HUES64 (cell line): ENCODE measurements around the gene B4GALT2.
A peak's percentile ranks its signal among the peaks of the same experiment; 100 is the strongest.

Experiments
- H3K27ac ChIP-seq: 2 replicates; pipeline ENCODE4 v1.7.0; 2013; ENCODE audit warnings: low read depth, low read length, inconsistent platforms
- H3K27me3 ChIP-seq: 2 replicates; pipeline ENCODE4 v1.6.1; 2013; ENCODE audit warnings: mild to moderate bottlenecking, low read length; ENCODE audit not compliant: insufficient read depth
- H3K36me3 ChIP-seq: 2 replicates; pipeline ENCODE4 v1.6.1; 2013; ENCODE audit warnings: mild to moderate bottlenecking, low read length; ENCODE audit not compliant: insufficient read depth
- H3K4me1 ChIP-seq: 2 replicates; pipeline ENCODE4 v1.6.1; 2013; ENCODE audit warnings: mild to moderate bottlenecking, low read length, moderate library complexity; ENCODE audit not compliant: insufficient read depth
- H3K4me3 ChIP-seq: 2 replicates; pipeline ENCODE4 v1.5.1; 2013; ENCODE audit warnings: mild to moderate bottlenecking, low read length, moderate library complexity
- H3K9ac ChIP-seq: 2 replicates; pipeline ENCODE4 v1.6.1; 2013; ENCODE audit warnings: mild to moderate bottlenecking, low read depth, low read length
- H3K9me3 ChIP-seq: 2 replicates; pipeline ENCODE4 v1.6.1; 2013; ENCODE audit warnings: low read depth, low read length; ENCODE audit not compliant: insufficient read depth
- WGBS: fragments of 150-250, 120-280 bp; methylation state at CpG from one replicate; pipeline ENCODE4 v1.1.7; 2013; ENCODE audit warnings: missing lambda C conversion rate; 5-methylcytosine and 5-hydroxymethylcytosine counted together

B4GALT2 gene

GRCh38 chr1:44012941-44013609, 34.1 kb downstream of the B4GALT2 start:
- no peaks in the 10 kb centered on the region for H3K27me3 ChIP-seq
- H3K27ac ChIP-seq: no peak overlapping the region
- H3K9ac ChIP-seq: no peak overlapping the region
- H3K4me1 ChIP-seq: 0 out of 2 replicates have a peak, but pooled peaks cover 5% of the 10 kb centered on the region
- 90% methylated on average over 13 of the region's 13 CpGs for WGBS
- H3K9me3 ChIP-seq: no peaks in the 10 kb centered on the region
- H3K36me3 ChIP-seq: peaks cover 4% of the 10 kb centered on the region; the same call in 1 of the 2 replicates
- no peak overlapping the region for H3K4me3 ChIP-seq

GRCh38 chr1:44013949-44014348, 34.9 kb downstream of the B4GALT2 start:
- Histone ChIP-seq H3K9me3 (no peaks in the 10 kb centered on the region), H3K27ac (no peak overlapping the region), H3K4me3 (no peak overlapping the region), H3K4me1 (0 out of 2 replicates have a peak, but pooled peaks cover 5% of the 10 kb centered on the region), H3K36me3 (peaks cover 4% of the 10 kb centered on the region; the same call in 1 of the 2 replicates), H3K27me3 (no peaks in the 10 kb centered on the region), H3K9ac (no peak overlapping the region)
- 88% methylated on average over 5 of the region's 5 CpGs for WGBS

GRCh38 chr1:44014365-44015104, 35.5 kb downstream of the B4GALT2 start:
- Histone ChIP-seq H3K4me1 (0 out of 2 replicates have a peak, but pooled peaks cover 5% of the 10 kb centered on the region), H3K27ac (no peak overlapping the region), H3K27me3 (no peaks in the 10 kb centered on the region), H3K9me3 (no peaks in the 10 kb centered on the region), H3K9ac (no peak overlapping the region), H3K4me3 (no peak overlapping the region), H3K36me3 (peaks cover 4% of the 10 kb centered on the region; the same call in 1 of the 2 replicates)
- WGBS: 86% methylated on average over 8 of the region's 8 CpGs

- Histone ChIP-seq H3K9me3 (no peaks in the 10 kb centered on the region), H3K4me3 (no peak overlapping the region), H3K27me3 (no peaks in the 10 kb centered on the region), H3K27ac (no peak overlapping the region), H3K36me3 (peaks cover 5% of the 10 kb centered on the region; the same call in 1 of the 2 replicates), H3K9ac (no peak overlapping the region), H3K4me1 (0 out of 2 replicates have a peak, but pooled peaks cover 5% of the 10 kb centered on the region)
- WGBS: 83% methylated on average over 3 of the region's 3 CpGs
Measured at GRCh38 chr1:44015206-44015605, 36.2 kb downstream of the B4GALT2 start.

GRCh38 chr1:44016041-44016889, 37.3 kb downstream of the B4GALT2 start:
- peaks cover 10% of the 10 kb centered on the region; the same call in 1 of the 2 replicates for H3K36me3 ChIP-seq
- H3K27me3 ChIP-seq: no peaks in the 10 kb centered on the region
- 93% methylated on average over 20 of the region's 20 CpGs for WGBS

GRCh38 chr1:44016890-44017400, 37.9 kb downstream of the B4GALT2 start:
- Histone ChIP-seq H3K4me3 (no peak overlapping the region), H3K9ac (peak overlapping the region; percentile 24; the same call in 1 of the 2 replicates)
- WGBS: 94% methylated on average over 17 of the region's 20 CpGs

More at GRCh38 chr1:44016041-44016889, 37.3 kb downstream of the B4GALT2 start:
- Histone ChIP-seq H3K4me3 (no peak overlapping the region), H3K9ac (no peak overlapping the region), H3K27ac (no peak overlapping the region), H3K9me3 (no peaks in the 10 kb centered on the region), H3K4me1 (0 out of 2 replicates have a peak, but pooled peaks cover 5% of the 10 kb centered on the region)

GRCh38 chr1:44019466-44019948, 40.5 kb downstream of the B4GALT2 start:
- Histone ChIP-seq H3K4me1 (no peaks in the 10 kb centered on the region), H3K9me3 (no peaks in the 10 kb centered on the region), H3K27ac (no peak overlapping the region), H3K36me3 (peaks cover 22% of the 10 kb centered on the region), H3K27me3 (no peaks in the 10 kb centered on the region), H3K4me3 (no peak overlapping the region), H3K9ac (no peak overlapping the region)
- WGBS: 78% methylated on average over 13 of the region's 13 CpGs

More at GRCh38 chr1:44016890-44017400, 37.9 kb downstream of the B4GALT2 start:
- H3K9me3 ChIP-seq: no peaks in the 10 kb centered on the region
- H3K36me3 ChIP-seq: peaks cover 16% of the 10 kb centered on the region; the same call in 1 of the 2 replicates
- H3K27me3 ChIP-seq: no peaks in the 10 kb centered on the region
- H3K4me1 ChIP-seq: no peaks in the 10 kb centered on the region
- no peak overlapping the region for H3K27ac ChIP-seq

GRCh38 chr1:44020464-44020863, 41.5 kb downstream of the B4GALT2 start:
- WGBS: 89% methylated on average over 6 of the region's 6 CpGs
- no peaks in the 10 kb centered on the region for H3K9me3 ChIP-seq
- H3K9ac ChIP-seq: no peak overlapping the region
- no peaks in the 10 kb centered on the region for H3K27me3 ChIP-seq
- H3K4me3 ChIP-seq: no peak overlapping the region
- H3K36me3 ChIP-seq: peaks cover 22% of the 10 kb centered on the region
- no peaks in the 10 kb centered on the region for H3K4me1 ChIP-seq
- H3K27ac ChIP-seq: no peak overlapping the region

GRCh38 chr1:44021156-44021555, 42.1 kb downstream of the B4GALT2 start:
- H3K9ac ChIP-seq: no peak overlapping the region
- 89% methylated on average over 8 of the region's 8 CpGs for WGBS
- H3K27me3 ChIP-seq: no peaks in the 10 kb centered on the region
- H3K4me1 ChIP-seq: peaks cover 3% of the 10 kb centered on the region; the same call in 1 of the 2 replicates
- peaks cover 22% of the 10 kb centered on the region for H3K36me3 ChIP-seq
- no peaks in the 10 kb centered on the region for H3K9me3 ChIP-seq
- no peak overlapping the region for H3K27ac ChIP-seq
- H3K4me3 ChIP-seq: no peak overlapping the region

GRCh38 chr1:44021581-44022321, 42.7 kb downstream of the B4GALT2 start:
- no peak overlapping the region for H3K4me3 ChIP-seq
- no peak overlapping the region for H3K27ac ChIP-seq
- H3K36me3 ChIP-seq: peaks cover 22% of the 10 kb centered on the region
- no peaks in the 10 kb centered on the region for H3K9me3 ChIP-seq
- H3K27me3 ChIP-seq: no peaks in the 10 kb centered on the region
- no peak overlapping the region for H3K9ac ChIP-seq
- 92% methylated on average over 10 of the region's 10 CpGs for WGBS
- peaks cover 3% of the 10 kb centered on the region; the same call in 1 of the 2 replicates for H3K4me1 ChIP-seq
